Panc1 (cell line): ENCODE data around the gene EGFLAM. TPM values are rescaled to one million over a fixed set of nuclear protein-coding genes. Genes with fewer than 3 reads are reported as not detected.

Experiments used
- ATAC-seq: fragments of 200-7000 bp; cut with Tn5 transposase; 2 replicates; pipeline ENCODE4 v1.9.1; 2020; ENCODE audit warnings: mild to moderate bottlenecking, moderate library complexity
- BruUV-seq: library from RNA; stranded (reverse); fragments of 400-500 nt; replicated peaks from 2 replicates; lab custom pipeline; 2021; lab: Mats Ljungman, UMichigan
- CTCF ChIA-PET: fragments of 300-600 bp; sonication (Branson Sonifier 250); formaldehyde crosslinking; loops from one replicate; lab custom pipeline; 2022; ENCODE audit warnings: antibody characterized with exemption; lab: Charles Lee
- POLR2A ChIA-PET: fragments of 300-600 bp; sonication (Branson Sonifier 250); formaldehyde crosslinking; loops from one replicate; lab custom pipeline; 2022; ENCODE audit warnings: antibody characterized with exemption; lab: Charles Lee
- DNase-seq: peaks from one replicate; pipeline ENCODE4 v3.0.0-alpha.2; 2010; ENCODE audit warnings: low read depth, low spot score
- H3K27ac ChIP-seq: 2 replicates; pipeline ENCODE4 v1.5.1; 2011; ENCODE audit warnings: mild to moderate bottlenecking, low read length, inconsistent platforms
- H3K27me3 ChIP-seq: fragments of 200-500 bp; sonication (Bioruptor generic); 2 replicates; pipeline ENCODE4 v1.6.0; 2014; ENCODE audit warnings: low read length, inconsistent platforms; ENCODE audit not compliant: control insufficient read depth, insufficient read depth
- H3K36me3 ChIP-seq: fragments of 200-500 bp; sonication (Bioruptor generic); 2 replicates; pipeline ENCODE4 v1.5.1; 2014; ENCODE audit warnings: inconsistent platforms, mild to moderate bottlenecking, low read length, moderate library complexity; ENCODE audit not compliant: control insufficient read depth, insufficient read depth
- H3K4me1 ChIP-seq: 2 replicates; pipeline ENCODE4 v1.5.1; 2011; ENCODE audit warnings: inconsistent platforms, mild to moderate bottlenecking, low read length, moderate library complexity; ENCODE audit not compliant: control insufficient read depth, insufficient read depth
- H3K4me3 ChIP-seq, 2 experiments: 2 replicates each; pipeline ENCODE4 v1.5.1; 2011 to 2012; ENCODE audit warnings: low read depth in 2 of 2, low read length in 2 of 2, mild to moderate bottlenecking in 2 of 2, inconsistent platforms in 1 of 2, moderate library complexity in 1 of 2
- H3K9me3 ChIP-seq: fragments of 200-500 bp; sonication (Bioruptor generic); 2 replicates; pipeline ENCODE4 v1.5.1; 2014; ENCODE audit warnings: low read depth, mild to moderate bottlenecking, inconsistent platforms, low read length, moderate library complexity; ENCODE audit not compliant: control insufficient read depth, insufficient read depth
- POLR2AphosphoS5 ChIP-seq: IDR thresholded peaks from 2 replicates; pipeline ENCODE4 v1.6.1; 2012; ENCODE audit warnings: mild to moderate bottlenecking, low read depth, low read length, moderate library complexity
- SIN3A ChIP-seq: IDR thresholded peaks from 2 replicates; pipeline ENCODE4 v1.6.1; 2012; ENCODE audit warnings: low read depth, mild to moderate bottlenecking, low read length, moderate library complexity, borderline replicate concordance; ENCODE audit not compliant: insufficient read depth
- TCF7L2 ChIP-seq: IDR thresholded peaks from 2 replicates; pipeline ENCODE4 v1.6.1; 2011; ENCODE audit warnings: mild to moderate bottlenecking, low read depth, low read length, inconsistent platforms
- in situ Hi-C: cut with HindIII; loops from 2 replicates; pipeline ENCODE4 v1.10.0; 2016; ENCODE audit warnings: low sequenced_read_pairs, low pct_unique_long_range_greater_than_20kb
- intact Hi-C: fragments of 100-400 bp; cut with micrococcal nuclease; formaldehyde crosslinking; loops from one replicate; pipeline ENCODE4 v1.10.0; 2022; ENCODE audit not compliant: unreplicated experiment
- total RNA-seq: library from RNA; stranded (reverse); gene quantifications from one replicate; pipeline ENCODE4 v1.2.1, GENCODE V29; 2021; ENCODE audit not compliant: unreplicated experiment
- TF ChIP-seq, protein P1 (sequence below): fragments of 450-650 bp; IDR thresholded peaks from 2 replicates; pipeline ENCODE4 v1.5.1; 2017; ENCODE audit warnings: mild to moderate bottlenecking
- TF ChIP-seq, protein P2 (sequence below), 2 experiments: IDR thresholded peaks; 2 replicates each; pipeline ENCODE4 v1.6.1; 2011 to 2012; ENCODE audit warnings: low read depth in 2 of 2, control low read depth in 1 of 2, low read length in 1 of 2, mild to moderate bottlenecking in 1 of 2, moderate library complexity in 1 of 2; ENCODE audit not compliant: insufficient read depth in 1 of 2

EGFLAM gene
- total RNA-seq, 1 experiment from 2014 or later: 14.8 TPM

DNA sequence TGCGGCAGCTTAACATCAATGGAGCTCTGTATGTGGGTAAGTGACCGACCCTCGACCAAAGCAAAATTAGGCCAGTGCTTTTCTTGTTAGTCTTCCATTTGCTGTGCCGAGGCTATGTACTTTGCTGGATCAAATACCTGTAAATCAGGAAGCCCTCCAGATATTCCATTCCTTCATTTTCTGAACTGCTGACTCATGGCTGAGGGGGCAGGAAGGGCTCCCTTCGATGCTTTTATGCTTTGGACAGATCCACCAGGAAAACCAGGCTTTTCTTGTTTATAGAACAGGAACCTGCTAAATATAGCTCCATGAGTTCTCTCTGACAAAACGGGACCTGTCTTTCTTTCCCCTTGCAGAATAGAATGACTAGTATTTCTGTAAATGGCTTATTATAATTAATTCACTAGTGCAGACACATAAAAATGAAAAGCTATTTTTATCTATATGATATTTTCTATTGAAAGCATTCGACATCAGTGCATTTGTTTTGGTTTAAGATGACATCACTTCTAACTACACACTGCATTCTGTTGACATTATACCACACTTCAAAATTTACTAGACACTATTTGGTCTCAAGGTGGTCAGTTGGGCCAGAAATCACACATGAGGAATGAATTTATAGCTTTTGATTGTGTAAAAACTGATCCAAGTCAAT lies 204.7 kb downstream of the EGFLAM start:
- ATAC-seq: no peak
- H3K4me3 ChIP-seq: no peak overlapping the region
- H3K36me3 ChIP-seq: no peaks in the 10 kb centered on the region
- in situ Hi-C loops: no loop called here
- POLR2A ChIA-PET: interaction anchor here (1.9 kb wide), 1 partner anchor 21 kb away, joined by 4 read pairs; no protein-coding TSS in a partner anchor
- no peaks in the 10 kb centered on the region for H3K27me3 ChIP-seq
- no peak for TF ChIP-seq POLR2AphosphoS5
- TF ChIP-seq, protein P1, sequence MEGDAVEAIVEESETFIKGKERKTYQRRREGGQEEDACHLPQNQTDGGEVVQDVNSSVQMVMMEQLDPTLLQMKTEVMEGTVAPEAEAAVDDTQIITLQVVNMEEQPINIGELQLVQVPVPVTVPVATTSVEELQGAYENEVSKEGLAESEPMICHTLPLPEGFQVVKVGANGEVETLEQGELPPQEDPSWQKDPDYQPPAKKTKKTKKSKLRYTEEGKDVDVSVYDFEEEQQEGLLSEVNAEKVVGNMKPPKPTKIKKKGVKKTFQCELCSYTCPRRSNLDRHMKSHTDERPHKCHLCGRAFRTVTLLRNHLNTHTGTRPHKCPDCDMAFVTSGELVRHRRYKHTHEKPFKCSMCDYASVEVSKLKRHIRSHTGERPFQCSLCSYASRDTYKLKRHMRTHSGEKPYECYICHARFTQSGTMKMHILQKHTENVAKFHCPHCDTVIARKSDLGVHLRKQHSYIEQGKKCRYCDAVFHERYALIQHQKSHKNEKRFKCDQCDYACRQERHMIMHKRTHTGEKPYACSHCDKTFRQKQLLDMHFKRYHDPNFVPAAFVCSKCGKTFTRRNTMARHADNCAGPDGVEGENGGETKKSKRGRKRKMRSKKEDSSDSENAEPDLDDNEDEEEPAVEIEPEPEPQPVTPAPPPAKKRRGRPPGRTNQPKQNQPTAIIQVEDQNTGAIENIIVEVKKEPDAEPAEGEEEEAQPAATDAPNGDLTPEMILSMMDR: no peak
- no peak for TF ChIP-seq SIN3A
- no peaks in the 10 kb centered on the region for H3K9me3 ChIP-seq
- no TSS peak for BruUV-seq
- peak overlapping the region; percentile 86 for H3K27ac ChIP-seq
- CTCF ChIA-PET: interaction anchor here (2.7 kb wide), 1 partner anchor 21 kb away, joined by 12 read pairs; no protein-coding TSS in a partner anchor
- peaks cover 47% of the 10 kb centered on the region for H3K4me1 ChIP-seq
- DNase-seq: no peak
- intact Hi-C loops: no loop called here

DNA sequence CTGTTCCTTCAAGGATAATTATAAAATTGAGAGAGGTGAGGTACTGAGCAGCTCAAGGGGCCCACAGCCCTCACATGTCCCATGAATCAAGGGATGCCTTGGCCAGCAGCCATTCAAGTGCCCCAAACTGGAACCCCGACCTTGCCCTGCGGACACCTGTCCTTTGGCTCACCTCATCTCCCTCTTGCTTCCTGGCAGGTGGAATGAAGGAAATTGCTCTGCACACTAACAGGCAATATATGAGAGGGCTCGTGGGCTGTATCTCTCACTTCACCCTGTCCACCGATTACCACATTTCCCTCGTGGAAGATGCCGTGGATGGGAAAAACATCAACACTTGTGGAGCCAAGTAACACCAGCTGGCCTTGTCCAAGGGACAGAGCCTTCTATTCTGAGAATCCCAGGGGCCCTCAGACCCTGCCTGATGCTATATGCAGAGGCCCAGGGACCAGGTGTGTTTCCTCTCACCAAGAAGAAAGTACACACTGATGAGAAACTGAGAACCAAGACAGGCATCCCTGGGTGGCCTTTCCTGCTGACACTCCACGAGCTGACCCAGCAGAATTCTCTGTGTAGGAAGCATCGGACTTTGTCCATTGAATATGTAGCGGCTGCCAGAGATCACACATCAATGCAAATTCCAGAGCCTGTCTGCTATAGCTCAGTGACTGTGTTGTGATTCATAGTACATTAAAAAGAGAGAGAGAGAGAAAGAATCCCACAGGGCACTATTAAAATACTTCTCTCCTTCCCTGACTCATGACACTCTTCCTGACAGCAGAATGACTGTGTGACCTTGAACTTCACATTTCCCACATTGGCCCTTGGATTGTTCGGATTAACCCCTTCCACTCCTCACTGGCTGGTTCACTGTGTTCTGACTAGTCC lies 205.5 kb downstream of the EGFLAM start:
- Histone ChIP-seq H3K27ac (peak overlapping the region; percentile 86), H3K36me3 (no peaks in the 10 kb centered on the region), H3K4me3 (peak overlapping the region in 1 of 2 experiments; percentile 9; a peak in 2 of 4 replicates), H3K27me3 (no peaks in the 10 kb centered on the region), H3K9me3 (no peaks in the 10 kb centered on the region), H3K4me1 (peaks cover 54% of the 10 kb centered on the region)
- in situ Hi-C loops (no loop called here), intact Hi-C loops (no loop called here)
- TSS peak; percentile 51 for BruUV-seq
- ChIA-PET POLR2A (interaction anchor here (1.9 kb wide), 1 partner anchor 22 kb away, joined by 4 read pairs; no protein-coding TSS in a partner anchor), CTCF (interaction anchor here (2.7 kb wide), 1 partner anchor 22 kb away, joined by 12 read pairs; no protein-coding TSS in a partner anchor)
- peak; percentile 94 for DNase-seq
- TF ChIP-seq POLR2AphosphoS5 (peak; percentile 1; the same call in 1 of the 2 replicates), TCF7L2 (peak; percentile 85)
- TF ChIP-seq, protein P2, sequence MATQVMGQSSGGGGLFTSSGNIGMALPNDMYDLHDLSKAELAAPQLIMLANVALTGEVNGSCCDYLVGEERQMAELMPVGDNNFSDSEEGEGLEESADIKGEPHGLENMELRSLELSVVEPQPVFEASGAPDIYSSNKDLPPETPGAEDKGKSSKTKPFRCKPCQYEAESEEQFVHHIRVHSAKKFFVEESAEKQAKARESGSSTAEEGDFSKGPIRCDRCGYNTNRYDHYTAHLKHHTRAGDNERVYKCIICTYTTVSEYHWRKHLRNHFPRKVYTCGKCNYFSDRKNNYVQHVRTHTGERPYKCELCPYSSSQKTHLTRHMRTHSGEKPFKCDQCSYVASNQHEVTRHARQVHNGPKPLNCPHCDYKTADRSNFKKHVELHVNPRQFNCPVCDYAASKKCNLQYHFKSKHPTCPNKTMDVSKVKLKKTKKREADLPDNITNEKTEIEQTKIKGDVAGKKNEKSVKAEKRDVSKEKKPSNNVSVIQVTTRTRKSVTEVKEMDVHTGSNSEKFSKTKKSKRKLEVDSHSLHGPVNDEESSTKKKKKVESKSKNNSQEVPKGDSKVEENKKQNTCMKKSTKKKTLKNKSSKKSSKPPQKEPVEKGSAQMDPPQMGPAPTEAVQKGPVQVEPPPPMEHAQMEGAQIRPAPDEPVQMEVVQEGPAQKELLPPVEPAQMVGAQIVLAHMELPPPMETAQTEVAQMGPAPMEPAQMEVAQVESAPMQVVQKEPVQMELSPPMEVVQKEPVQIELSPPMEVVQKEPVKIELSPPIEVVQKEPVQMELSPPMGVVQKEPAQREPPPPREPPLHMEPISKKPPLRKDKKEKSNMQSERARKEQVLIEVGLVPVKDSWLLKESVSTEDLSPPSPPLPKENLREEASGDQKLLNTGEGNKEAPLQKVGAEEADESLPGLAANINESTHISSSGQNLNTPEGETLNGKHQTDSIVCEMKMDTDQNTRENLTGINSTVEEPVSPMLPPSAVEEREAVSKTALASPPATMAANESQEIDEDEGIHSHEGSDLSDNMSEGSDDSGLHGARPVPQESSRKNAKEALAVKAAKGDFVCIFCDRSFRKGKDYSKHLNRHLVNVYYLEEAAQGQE (IDR thresholded peaks at IDR 0.05; ENCODE audit: insufficient read depth in 1 of 2, low read depth in 2 of 2, low read length in 1 of 2): no peak
- TF ChIP-seq, protein P1: no peak
- ATAC-seq: peak; percentile 87
